NCI-H748 treated with DMSO at 0.1 percent for 48 hours (cell line): ENCODE measurements around the gene ARF3.

Experiments
- DNase-seq: peaks from one replicate; lab custom pipeline; 2025; lab: John Stamatoyannopoulos, UW

Gene ARF3

GRCh38 chr12:48966177-48966895 lies 9.0 kb upstream of the ARF3 start:
- no peak for DNase-seq

- DNase-seq: no peak
These were observed 8.1 kb upstream of the ARF3 start for GRCh38 chr12:48965298-48965838.

GRCh38 chr12:48961801-48962200 lies 4.5 kb upstream of the ARF3 start:
- DNase-seq: no peak

- DNase-seq: no peak
These were observed 4.0 kb upstream of the ARF3 start for GRCh38 chr12:48961331-48961730.

- DNase-seq: no peak
These were observed 3.5 kb upstream of the ARF3 start for GRCh38 chr12:48960834-48961233.

DNA sequence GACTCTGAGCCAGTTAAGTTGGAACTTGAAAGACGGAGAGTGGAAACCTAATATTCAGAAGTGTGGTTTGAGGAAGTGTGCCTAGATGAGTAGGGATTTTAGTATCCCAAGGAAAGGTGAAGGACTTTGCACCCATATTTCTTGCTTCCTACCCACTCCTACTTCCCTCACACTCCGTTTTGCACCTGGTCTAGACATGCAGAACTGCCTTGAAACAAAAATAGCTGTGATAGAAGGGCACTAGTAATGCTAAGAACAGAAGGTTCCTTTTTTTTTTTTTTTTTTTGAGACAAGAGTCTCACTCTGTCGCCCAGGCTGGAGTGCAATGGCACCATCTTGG lies 732 bp upstream of the ARF3 start:
- DNase-seq: no peak

- DNase-seq: peak; percentile 77
These were observed 777 bp downstream of the ARF3 start for GRCh38 chr12:48956279-48957140.

DNA sequence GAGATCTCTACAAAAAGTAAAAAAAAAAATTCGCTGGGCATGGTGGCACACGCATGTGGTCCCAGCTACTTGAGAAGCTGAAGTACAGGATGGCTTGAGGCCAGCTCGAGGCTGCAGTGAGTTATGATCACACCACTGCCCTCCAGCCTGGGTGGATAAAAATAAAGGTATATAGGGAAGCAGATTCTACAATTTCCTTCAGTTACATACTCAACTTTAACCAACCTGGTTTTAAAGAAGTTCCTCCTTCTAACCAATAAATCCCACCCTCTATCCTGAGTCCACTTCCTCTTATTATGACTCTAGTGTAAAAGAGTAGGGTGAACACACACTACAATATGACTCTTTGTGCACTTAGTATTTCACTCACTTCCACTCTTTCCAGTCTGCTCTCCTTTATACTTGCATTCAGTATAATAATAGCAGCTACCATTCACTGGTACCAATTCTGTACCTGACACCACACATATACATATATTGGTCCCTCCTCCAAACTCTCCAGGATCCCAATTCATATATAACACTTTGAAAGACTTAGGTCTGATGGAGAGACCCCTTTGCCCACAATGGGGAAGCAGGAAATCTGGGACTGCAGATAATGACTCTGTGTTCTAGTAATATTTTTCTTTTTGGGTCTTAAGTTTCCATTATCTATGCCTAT lies 2.3 kb downstream of the ARF3 start:
- DNase-seq: no peak

- DNase-seq: no peak
These were observed 3.2 kb downstream of the ARF3 start for GRCh38 chr12:48954061-48954460.

DNA sequence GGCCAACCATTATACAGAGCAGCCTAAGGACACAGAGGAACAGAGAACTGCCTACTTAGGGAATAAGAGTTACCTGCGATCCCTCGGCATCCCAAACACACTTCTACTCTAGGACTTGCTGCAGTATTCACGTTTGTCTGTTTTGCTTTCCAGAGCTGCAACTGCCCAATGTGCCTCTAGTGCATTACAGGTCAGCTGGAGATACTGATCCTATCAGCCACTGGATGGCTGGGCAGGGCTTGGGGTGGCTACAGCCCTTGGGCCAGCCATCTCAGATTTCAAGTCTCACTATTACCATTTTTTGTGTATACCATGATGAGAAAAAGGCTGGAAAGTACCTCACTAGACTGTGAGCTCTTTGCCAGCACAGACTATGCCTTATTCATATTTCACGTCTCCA lies 4.6 kb downstream of the ARF3 start:
- no peak for DNase-seq

DNA sequence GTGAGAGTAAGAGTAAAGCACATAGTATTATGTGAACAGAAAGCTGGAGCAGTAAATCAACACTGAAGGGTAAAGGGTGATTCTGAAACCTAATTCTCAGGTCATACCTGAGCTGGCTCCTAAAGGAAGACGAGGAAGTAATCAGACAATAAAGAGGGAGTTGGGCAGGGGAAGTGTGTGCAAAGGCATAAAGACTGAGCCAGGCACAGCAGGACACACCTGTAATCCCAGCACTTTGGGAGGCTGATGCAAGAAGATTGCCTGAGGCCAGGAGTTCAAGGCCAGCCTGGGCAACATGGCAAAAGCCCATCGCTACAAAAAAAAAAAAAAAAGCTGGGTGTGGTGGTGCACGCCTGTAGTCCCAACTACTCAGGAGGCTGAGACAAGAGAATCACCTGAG lies 9.6 kb downstream of the ARF3 start:
- no peak for DNase-seq

DNA sequence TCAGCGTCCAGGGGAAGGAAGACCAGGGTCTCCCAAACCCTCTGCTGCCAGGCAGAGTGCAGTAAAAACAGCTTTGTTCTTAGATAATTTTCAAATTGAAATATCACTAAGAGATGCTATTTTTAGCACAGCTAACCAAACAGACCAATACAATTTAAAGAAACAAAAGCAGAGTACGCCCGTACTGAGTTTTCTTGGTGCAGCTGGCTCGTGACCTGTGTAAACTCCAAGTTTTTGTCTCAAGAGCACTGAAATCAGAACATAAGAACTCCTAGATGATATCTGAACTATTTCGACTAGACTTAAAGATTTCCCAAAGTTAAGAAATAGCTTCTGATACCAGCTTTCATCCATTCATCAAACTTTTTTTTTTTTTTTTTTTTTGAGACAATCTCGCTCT lies 10.3 kb downstream of the ARF3 start:
- no peak for DNase-seq

GRCh38 chr12:48946205-48946604 lies 11.1 kb downstream of the ARF3 start:
- DNase-seq: no peak

GRCh38 chr12:48943221-48943620 lies 14.1 kb downstream of the ARF3 start:
- DNase-seq: no peak

DNA sequence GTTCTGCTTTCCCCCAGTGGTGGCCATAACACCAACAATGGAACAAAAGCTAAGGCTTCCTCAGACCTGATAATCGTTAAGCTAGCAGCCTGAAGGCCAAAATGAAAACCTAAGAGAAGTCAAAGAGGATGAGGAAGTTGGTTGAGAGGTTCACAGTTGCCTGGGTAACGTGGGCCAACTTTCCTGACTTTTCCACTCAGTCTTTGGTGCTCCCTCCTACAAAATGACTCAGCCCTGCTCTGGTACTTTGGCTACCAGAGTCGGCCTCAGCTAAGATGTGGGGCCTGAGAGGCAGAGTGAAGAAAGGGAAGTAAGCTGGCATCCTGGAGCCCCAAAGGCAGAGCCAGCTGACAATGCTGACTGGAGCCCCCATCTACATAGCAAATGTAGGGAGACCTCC lies 17.1 kb downstream of the ARF3 start:
- DNase-seq: no peak

- no peak for DNase-seq
These were observed 18.5 kb downstream of the ARF3 start for GRCh38 chr12:48938805-48939204.

DNA sequence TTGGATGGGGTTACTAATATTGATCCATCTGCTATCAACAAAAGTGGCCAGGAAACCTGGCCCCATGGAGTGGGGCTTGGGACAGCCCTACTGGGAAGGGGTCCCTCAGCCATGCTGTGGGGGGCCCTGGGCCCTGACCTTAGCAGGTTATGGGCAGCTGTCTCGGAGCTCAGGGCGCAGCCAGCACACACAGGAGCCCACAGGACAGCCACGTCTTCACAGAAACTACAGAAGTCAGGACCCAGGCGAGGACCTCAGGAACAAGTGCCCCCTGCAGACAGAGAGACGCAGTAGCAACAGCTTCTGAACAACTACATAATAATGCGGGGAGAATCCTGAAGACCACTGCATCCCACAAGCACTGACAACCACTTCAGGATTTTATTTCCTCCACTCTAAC lies 20.1 kb downstream of the ARF3 start:
- DNase-seq: no peak

DNA sequence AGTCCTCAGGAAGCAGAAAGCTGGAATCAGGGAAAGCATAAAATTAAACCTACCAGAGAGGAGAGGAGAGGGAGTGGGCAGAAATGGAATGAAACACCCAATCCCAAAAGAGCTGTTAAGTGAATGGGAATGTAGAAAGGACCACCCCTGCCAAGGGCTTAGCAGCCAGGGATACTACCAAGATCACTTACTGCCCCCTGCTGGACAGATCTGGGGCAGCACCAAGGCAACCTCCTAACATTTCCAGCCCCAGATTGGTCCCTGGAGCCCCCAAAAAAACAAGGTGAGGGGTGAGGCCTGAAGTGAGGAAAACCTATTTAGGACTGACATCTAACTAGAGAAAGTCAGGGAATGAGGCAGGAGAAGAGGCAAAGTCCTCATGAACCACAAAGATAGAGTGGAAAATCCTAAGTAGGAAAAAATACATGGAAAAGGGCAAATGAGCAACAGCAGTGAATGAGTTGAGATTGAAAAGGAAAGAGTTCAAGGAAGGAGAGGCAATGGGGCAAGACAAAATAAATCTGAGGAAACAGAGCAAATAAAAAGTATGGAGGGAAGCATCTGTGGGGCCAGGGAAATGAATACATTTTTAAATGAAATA lies 20.8 kb downstream of the ARF3 start:
- DNase-seq: peak; percentile 34

- no peak for DNase-seq
These were observed 23.0 kb downstream of the ARF3 start for GRCh38 chr12:48934312-48934706.

GRCh38 chr12:48933664-48934311 lies 23.5 kb downstream of the ARF3 start:
- DNase-seq: no peak

GRCh38 chr12:48932878-48933277 lies 24.4 kb downstream of the ARF3 start:
- no peak for DNase-seq

DNA sequence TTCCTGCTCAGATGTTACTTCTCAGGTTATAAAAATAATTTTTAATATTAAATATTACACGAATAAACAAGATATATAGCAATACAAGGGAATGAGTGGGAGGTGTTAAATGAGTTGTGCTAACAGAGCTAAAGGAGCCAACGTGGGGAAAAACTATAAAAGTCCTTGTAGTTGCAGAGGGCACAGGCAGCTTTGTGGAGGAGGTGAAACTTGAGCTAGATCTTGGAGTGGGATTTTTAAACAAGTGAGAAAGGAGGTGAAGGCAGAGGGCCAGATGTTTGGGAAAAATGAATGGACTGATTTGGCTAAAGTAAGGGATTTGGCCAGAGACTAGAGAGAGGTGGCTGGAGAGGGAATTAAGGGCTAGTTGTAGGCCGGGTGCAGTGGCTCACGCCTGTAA lies 26.8 kb downstream of the ARF3 start:
- no peak for DNase-seq
